ENCODE measurements around the gene PTPRE.

- no peak for TF ChIP-seq CTCF (conservative IDR thresholded peaks at IDR 0.05; ENCODE audit: low read length)
- TF ChIP-seq EZH2phosphoT487 (IDR thresholded peaks at IDR 0.05; ENCODE audit: borderline replicate concordance) = no peak
Observed at GRCh38 chr10:128086003-128086863, 179.3 kb downstream of the PTPRE start.

Measured in Loucy (cell line).